NCI-H1092 treated with DMSO at 0.1 percent for 48 hours (cell line): ENCODE results near the gene FSTL4.

Experiments
- DNase-seq: peaks from one replicate; lab custom pipeline; 2025; lab: John Stamatoyannopoulos, UW

FSTL4 gene

GRCh38 chr5:133319905-133320520 is 292.3 kb downstream of the FSTL4 start:
- no peak for DNase-seq

GRCh38 chr5:133319244-133319643 is 293.1 kb downstream of the FSTL4 start:
- DNase-seq = no peak

- no peak for DNase-seq
These were observed 294.8 kb downstream of the FSTL4 start for GRCh38 chr5:133317558-133317957.

- no peak for DNase-seq
These were observed 295.7 kb downstream of the FSTL4 start for GRCh38 chr5:133316346-133317343.

GRCh38 chr5:133314086-133314485 is 298.3 kb downstream of the FSTL4 start:
- no peak for DNase-seq

GRCh38 chr5:133311176-133311575 is 301.2 kb downstream of the FSTL4 start:
- no peak for DNase-seq

GRCh38 chr5:133309984-133310621 is 302.2 kb downstream of the FSTL4 start:
- DNase-seq = no peak

- DNase-seq = no peak
These were observed 303.1 kb downstream of the FSTL4 start for GRCh38 chr5:133309166-133309795.

GRCh38 chr5:133307275-133307674 is 305.1 kb downstream of the FSTL4 start:
- DNase-seq = no peak

GRCh38 chr5:133304707-133305216 is 307.6 kb downstream of the FSTL4 start:
- DNase-seq = no peak

- DNase-seq = no peak
These were observed 308.2 kb downstream of the FSTL4 start for GRCh38 chr5:133304178-133304577.

GRCh38 chr5:133303298-133303697 is 309.0 kb downstream of the FSTL4 start:
- DNase-seq = no peak

GRCh38 chr5:133299728-133300127 is 312.6 kb downstream of the FSTL4 start:
- no peak for DNase-seq

- no peak for DNase-seq
These were observed 313.3 kb downstream of the FSTL4 start for GRCh38 chr5:133299021-133299420.

- DNase-seq = no peak
These were observed 313.9 kb downstream of the FSTL4 start for GRCh38 chr5:133298447-133298846.

- no peak for DNase-seq
These were observed 315.0 kb downstream of the FSTL4 start for GRCh38 chr5:133297293-133297692.

- no peak for DNase-seq
These were observed 315.7 kb downstream of the FSTL4 start for GRCh38 chr5:133296624-133297023.

GRCh38 chr5:133295520-133295919 is 316.8 kb downstream of the FSTL4 start:
- DNase-seq = no peak

GRCh38 chr5:133294380-133294779 is 318.0 kb downstream of the FSTL4 start:
- no peak for DNase-seq

- DNase-seq = no peak
These were observed 318.4 kb downstream of the FSTL4 start for GRCh38 chr5:133293960-133294359.

- DNase-seq = no peak
These were observed 320.0 kb downstream of the FSTL4 start for GRCh38 chr5:133292300-133292699.

GRCh38 chr5:133291524-133291923 is 320.8 kb downstream of the FSTL4 start:
- no peak for DNase-seq
